HG03571 (cell line): Measurements from ENCODE around the gene SASH1.

Source experiments
- ATAC-seq: cut with Tn5 transposase; IDR thresholded peaks from one replicate; pipeline ENCODE4 v1.9.1; 2021; ENCODE audit not compliant: unreplicated experiment

The SASH1 gene

DNA sequence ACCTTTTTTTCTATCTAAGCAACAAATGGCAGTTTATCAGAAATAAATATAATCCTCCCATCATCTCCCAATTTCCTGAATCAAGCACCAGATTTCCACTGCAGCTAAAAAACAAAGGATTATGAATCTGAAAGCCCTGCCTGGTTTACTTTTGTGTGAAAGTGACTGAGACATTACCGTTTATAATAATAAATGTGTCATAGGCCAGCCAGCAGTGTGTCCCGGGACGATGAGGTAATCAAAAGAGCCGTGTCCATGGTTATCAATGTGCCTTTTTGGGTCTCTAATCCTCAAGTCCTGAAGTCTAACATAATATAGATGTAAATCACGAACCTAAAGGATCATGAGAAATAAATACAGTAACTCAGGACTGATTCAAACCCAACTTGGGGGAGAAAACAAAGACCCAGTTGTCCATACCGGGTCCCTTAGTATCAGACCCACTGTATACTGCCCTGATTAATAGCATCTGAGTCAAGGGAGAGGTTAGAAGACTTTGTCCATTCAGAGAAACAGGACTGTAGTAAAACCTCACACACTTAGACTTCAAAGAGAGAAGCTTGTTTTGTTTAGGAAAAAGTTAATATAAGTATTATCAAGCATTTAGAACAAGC lies 149.1 kb downstream of the SASH1 start:
- no peak for ATAC-seq

- ATAC-seq = no peak
These were observed 150.1 kb downstream of the SASH1 start for GRCh38 chr6:148492654-148493290.

- ATAC-seq = no peak
These were observed 150.8 kb downstream of the SASH1 start for GRCh38 chr6:148493424-148493823.

GRCh38 chr6:148494226-148494625 lies 151.6 kb downstream of the SASH1 start:
- ATAC-seq = no peak

DNA sequence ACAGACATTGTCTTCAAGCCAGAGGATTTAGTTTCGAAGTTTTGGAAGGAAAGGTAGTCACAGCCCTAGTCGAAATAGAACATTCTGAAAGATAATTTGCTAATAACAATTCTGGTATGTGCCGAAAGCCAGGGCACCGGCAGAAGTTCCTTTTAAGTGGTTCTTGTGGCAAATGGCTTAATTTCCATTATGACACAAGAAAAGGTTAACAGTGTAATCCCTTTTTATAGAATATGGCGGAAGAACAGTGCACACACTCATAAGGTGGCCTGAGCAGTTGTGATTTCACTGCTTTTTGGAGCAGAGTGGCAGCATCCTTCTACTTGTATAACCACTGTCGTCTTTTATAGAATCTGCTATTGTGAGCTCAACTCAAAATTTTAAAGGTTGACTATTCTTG lies 152.4 kb downstream of the SASH1 start:
- no peak for ATAC-seq

GRCh38 chr6:148497257-148497656 lies 154.6 kb downstream of the SASH1 start:
- ATAC-seq = no peak

DNA sequence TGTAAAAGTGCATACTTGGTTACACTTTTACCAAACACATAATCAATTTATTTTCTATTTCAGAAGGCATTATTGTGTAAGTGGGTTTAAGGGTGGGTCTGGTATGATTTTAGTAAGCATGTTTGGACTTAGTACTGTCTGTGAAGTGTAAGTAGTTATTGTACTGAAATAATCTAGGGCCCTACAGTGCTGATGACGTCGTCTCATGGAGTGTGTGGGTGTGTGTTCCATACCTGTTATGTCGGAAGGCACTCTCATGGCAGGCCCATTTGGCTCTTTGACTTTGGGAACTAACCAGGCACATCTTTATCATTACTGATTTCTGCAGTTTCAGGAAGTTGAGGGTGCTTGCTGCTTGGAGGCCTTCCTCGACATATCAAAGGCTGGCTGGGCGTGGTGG lies 155.1 kb downstream of the SASH1 start:
- no peak for ATAC-seq

- no peak for ATAC-seq
These were observed 157.8 kb downstream of the SASH1 start for GRCh38 chr6:148500402-148500801.

GRCh38 chr6:148501178-148501590 lies 158.5 kb downstream of the SASH1 start:
- no peak for ATAC-seq

- no peak for ATAC-seq
These were observed 159.6 kb downstream of the SASH1 start for GRCh38 chr6:148502083-148502772.

GRCh38 chr6:148502773-148503135 lies 160.1 kb downstream of the SASH1 start:
- no peak for ATAC-seq

GRCh38 chr6:148503703-148504102 lies 161.1 kb downstream of the SASH1 start:
- ATAC-seq = no peak

DNA sequence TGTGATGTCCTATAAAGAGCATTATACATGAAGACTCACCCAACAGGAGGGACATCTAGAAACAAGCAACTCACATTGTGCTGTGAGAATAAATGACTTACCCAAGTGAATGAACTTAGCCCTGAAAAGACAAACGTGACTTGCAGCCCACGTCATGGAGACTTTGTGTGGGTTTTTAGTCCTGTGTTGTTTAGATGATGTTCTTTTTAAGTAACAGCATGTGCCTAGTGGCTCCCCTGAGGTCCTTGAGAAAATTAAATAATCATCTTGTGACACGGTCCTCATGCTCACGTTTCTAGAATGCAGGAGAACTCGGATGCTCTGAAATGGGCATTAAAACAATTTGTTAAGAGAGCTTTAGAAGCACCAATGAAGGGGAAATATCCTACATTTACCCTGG lies 165.1 kb downstream of the SASH1 start:
- ATAC-seq = no peak

GRCh38 chr6:148508401-148509041 lies 165.9 kb downstream of the SASH1 start:
- ATAC-seq = no peak

DNA sequence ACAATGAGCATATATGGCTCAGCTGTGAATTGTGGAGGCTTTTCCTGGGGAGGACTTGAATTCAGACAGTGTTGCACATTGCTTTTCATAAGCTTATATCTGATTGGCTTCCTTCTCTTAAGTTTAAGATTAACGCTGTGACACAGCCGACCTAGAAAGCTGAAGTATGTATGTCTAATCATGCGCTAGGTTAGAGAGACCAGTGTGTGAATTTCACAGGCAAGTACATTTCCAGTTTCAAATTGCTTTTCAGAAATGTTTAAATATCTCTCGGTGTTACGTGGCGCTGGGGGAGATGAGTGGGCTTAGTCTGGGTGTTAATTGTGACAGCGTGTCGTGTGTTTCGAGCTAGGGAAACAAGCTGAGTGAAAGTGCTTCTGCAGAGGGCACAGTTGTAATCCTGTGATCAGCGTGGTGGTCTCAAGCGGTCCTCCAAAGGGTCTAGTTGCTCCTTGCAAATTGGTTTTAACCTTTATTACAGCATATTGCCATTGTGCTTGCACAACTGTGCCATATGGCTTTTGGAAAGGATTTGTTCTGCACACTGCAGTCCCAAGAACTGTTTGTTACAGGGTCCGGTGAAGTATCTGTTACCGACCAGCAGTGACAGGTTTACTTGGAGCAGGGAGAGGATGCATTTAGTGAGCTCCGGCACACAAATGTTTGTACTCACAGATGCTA lies 166.6 kb downstream of the SASH1 start:
- no peak for ATAC-seq

DNA sequence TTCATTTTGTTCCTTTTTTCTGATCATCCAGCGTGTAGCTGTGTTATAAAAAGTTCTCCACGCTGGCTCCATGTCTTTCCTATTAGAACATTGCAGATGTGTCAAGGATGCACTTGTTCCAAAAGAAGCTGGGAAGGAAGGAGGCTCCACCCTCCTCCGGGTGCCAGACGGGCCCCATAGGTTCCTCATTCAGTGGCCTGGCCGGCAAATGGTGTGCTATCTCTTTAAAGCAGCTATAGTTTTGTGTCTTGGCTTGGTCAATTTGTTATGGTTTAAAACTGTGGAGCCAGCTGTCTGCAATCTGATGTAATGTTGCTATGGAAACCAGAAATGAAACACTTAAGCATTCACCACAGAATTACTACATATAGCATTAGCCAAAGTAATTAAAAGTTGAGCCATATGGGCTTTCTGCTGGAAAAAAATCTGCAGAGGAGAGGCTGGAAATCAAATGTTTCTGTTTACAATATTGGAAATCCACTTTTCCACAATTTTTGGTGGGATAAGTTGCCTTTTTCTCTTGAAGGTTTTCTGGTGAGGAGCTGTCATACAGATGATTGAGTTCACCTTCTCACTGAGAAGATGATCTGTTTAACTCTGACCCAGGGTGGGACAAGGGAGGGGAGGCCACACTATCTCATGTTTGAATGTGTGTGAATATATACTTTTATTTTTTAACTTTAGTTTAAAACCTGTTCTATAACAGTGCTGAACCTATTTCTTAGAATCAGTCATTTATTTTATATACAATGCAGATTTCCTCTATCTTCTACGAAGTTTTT lies 167.4 kb downstream of the SASH1 start:
- no peak for ATAC-seq

DNA sequence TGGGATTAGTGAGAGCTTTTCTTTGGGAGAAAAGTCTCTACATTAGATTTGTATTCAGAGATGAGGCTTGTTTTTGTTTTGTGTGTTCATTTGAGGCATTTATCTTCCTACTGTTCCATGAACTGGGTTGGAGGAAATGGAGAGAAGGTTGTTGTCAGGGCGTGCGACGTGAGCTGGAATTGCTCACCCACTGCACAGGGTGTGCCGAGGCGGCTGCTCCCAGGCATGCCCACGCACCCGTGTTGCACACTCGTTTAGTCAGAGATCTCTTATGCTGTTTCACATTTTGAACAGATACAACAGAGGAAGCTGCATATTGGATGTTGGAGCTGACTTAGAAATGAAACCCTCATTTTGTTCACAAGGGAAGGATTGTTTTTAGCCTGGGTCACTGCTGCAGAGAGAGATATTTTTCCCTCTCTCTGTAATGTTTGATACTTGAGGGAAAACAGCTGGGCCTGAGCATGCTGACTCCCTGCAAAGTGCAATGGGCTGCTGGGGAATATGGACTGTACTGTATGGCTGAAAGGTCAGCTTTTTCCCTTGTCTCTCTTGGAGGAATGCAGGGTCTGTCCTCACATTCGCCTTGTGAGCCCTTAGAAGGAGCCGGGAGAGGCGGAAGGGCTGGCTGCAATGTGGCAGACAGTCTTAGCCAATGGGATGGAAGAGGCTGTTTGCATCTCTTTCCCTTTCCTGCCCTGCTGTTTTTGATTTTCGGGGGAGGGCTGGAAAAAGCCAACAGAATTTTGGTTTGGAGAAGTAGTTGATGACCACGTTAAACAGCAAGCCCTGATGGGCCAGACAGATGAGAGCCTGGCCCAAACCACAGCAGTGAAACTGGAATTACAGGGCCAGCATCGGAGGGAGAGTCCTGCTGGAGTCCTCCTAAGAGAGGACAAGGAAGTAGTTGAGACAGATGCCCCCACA lies 170.8 kb downstream of the SASH1 start:
- ATAC-seq = no peak

GRCh38 chr6:148514091-148514845 lies 171.6 kb downstream of the SASH1 start:
- ATAC-seq = no peak

- no peak for ATAC-seq
These were observed 173.6 kb downstream of the SASH1 start for GRCh38 chr6:148516217-148516616.
